GM12878 (cell line): Measurements from ENCODE around the gene IGSF23. TPM values are rescaled to one million over a fixed set of nuclear protein-coding genes. Genes with fewer than 3 reads are reported as not detected.

Experiments
- ATAC-seq: fragments of 200-7000 bp; cut with Tn5 transposase; 3 replicates; pipeline ENCODE4 v1.9.1; 2020; ENCODE audit warnings: mild to moderate bottlenecking, moderate library complexity
- BruUV-seq: library from RNA; stranded (reverse); fragments of 400-500 nt; replicated peaks from 2 replicates; lab custom pipeline; 2021; lab: Mats Ljungman, UMichigan
- CTCF ChIA-PET: fragments of 300-600 bp; sonication (Branson Sonifier 250); formaldehyde crosslinking; extraction: SDS; loops from one replicate; lab custom pipeline; 2021; ENCODE audit warnings: inconsistent platforms; lab: Yijun Ruan, JAX
- POLR2A ChIA-PET: fragments of 350-600 bp; formaldehyde crosslinking; extraction: SDS; loops from one replicate; lab custom pipeline; 2021; ENCODE audit warnings: inconsistent platforms; lab: Charles Lee
- RAD21 ChIA-PET: fragments of 300-600 bp; sonication (Branson Sonifier 250); formaldehyde crosslinking; loops from one replicate; lab custom pipeline; 2023; ENCODE audit warnings: antibody characterized with exemption; ENCODE audit not compliant: unreplicated experiment; lab: Charles Lee
- SMC1A ChIA-PET: fragments of 300-600 bp; sonication (Branson Sonifier 250); formaldehyde crosslinking; loops from one replicate; lab custom pipeline; 2023; ENCODE audit not compliant: unreplicated experiment, uncharacterized antibody; lab: Charles Lee
- DNase-seq: peaks from one replicate; pipeline ENCODE4 v3.0.0-alpha.2; 2011; ENCODE audit warnings: low read depth, low spot score
- FAIRE-seq: peaks from 3 replicates; lab custom pipeline; 2011; peaks lifted over from hg19 to GRCh38; lab: Jason Lieb, UNC
- H2AFZ ChIP-seq: 2 replicates; pipeline ENCODE4 v1.6.0; 2011; ENCODE audit warnings: low read depth, low read length, control low read depth; ENCODE audit not compliant: control insufficient read depth
- H3K27ac ChIP-seq: 2 replicates; pipeline ENCODE4 v1.5.1; 2011; ENCODE audit warnings: control low read depth; ENCODE audit not compliant: control insufficient read depth, insufficient read depth
- H3K27me3 ChIP-seq, 2 experiments: replicated peaks in 1 of 2; 2 replicates each; pipeline versions ENCODE4 v1.6.0 to v1.6.1; 2011; ENCODE audit warnings: low read length in 1 of 2; ENCODE audit not compliant: control insufficient read depth in 2 of 2, insufficient read depth in 2 of 2
- H3K36me3 ChIP-seq, 2 experiments: 2 replicates each; pipeline ENCODE4 v1.5.1; 2011; ENCODE audit warnings: low read length in 1 of 2; ENCODE audit not compliant: control insufficient read depth in 2 of 2, insufficient read depth in 2 of 2
- H3K4me1 ChIP-seq: 2 replicates; pipeline ENCODE4 v1.6.1; 2011; ENCODE audit warnings: mild to moderate bottlenecking, low read length, moderate library complexity, mixed read lengths; ENCODE audit not compliant: control insufficient read depth, insufficient read depth
- H3K4me2 ChIP-seq: 2 replicates; pipeline ENCODE4 v1.6.0; 2011; ENCODE audit warnings: control low read depth; ENCODE audit not compliant: control insufficient read depth, insufficient read depth
- H3K4me3 ChIP-seq: fragments of 200-600 bp; sonication (generic); 2 replicates; pipeline ENCODE4 v1.5.1; 2016
- H3K79me2 ChIP-seq: 2 replicates; pipeline ENCODE4 v1.6.0; 2011; ENCODE audit warnings: low read length; ENCODE audit not compliant: control insufficient read depth, insufficient read depth
- H3K9ac ChIP-seq: 2 replicates; pipeline ENCODE4 v1.8.0; 2011; ENCODE audit warnings: low read length, control low read depth, mixed read lengths; ENCODE audit not compliant: control insufficient read depth, insufficient read depth
- H3K9me3 ChIP-seq: replicated peaks from 3 replicates; pipeline ENCODE4 v1.5.1; 2011; ENCODE audit warnings: mild to moderate bottlenecking, low read length; ENCODE audit not compliant: control insufficient read depth, insufficient read depth
- H4K20me1 ChIP-seq: 2 replicates; pipeline ENCODE4 v1.6.0; 2011; ENCODE audit not compliant: control insufficient read depth, insufficient read depth
- CBX5 ChIP-seq: sonication (generic); IDR thresholded peaks from 2 replicates; pipeline ENCODE4 v1.6.1; 2016; ENCODE audit warnings: low read depth, moderate library complexity, mild to moderate bottlenecking, inconsistent platforms
- CUX1 ChIP-seq: IDR thresholded peaks from 2 replicates; pipeline ENCODE4 v1.6.1; 2012; ENCODE audit warnings: improper control_type of control experiment, low read depth, low read length; ENCODE audit not compliant: insufficient replicate concordance
- MYC ChIP-seq: IDR thresholded peaks from 2 replicates; pipeline ENCODE4 v1.6.1; 2011; ENCODE audit warnings: mild to moderate bottlenecking, low read length, moderate library complexity, inconsistent platforms; ENCODE audit not compliant: insufficient read depth, insufficient replicate concordance, insufficient read length, severe bottlenecking
- NBN ChIP-seq: fragments of 450-650 bp; IDR thresholded peaks from 2 replicates; pipeline ENCODE4 v1.6.1; 2016
- NFXL1 ChIP-seq: fragments of 450-650 bp; IDR thresholded peaks from 2 replicates; pipeline ENCODE4 v1.6.1; 2017; ENCODE audit warnings: antibody characterized with exemption, mild to moderate bottlenecking, borderline replicate concordance
- POLR2A ChIP-seq: IDR thresholded peaks from 2 replicates; pipeline ENCODE4 v1.6.1; 2011; ENCODE audit warnings: low read depth, mild to moderate bottlenecking, low read length
- SIX5 ChIP-seq: IDR thresholded peaks from 2 replicates; pipeline ENCODE4 v1.6.1; 2011; ENCODE audit warnings: mild to moderate bottlenecking, low read depth, low read length, moderate library complexity; ENCODE audit not compliant: severe bottlenecking
- SMARCA5 ChIP-seq: fragments of 450-650 bp; IDR thresholded peaks from 2 replicates; pipeline ENCODE4 v1.6.1; 2017; ENCODE audit warnings: mild to moderate bottlenecking
- SMC3 ChIP-seq: IDR thresholded peaks from 2 replicates; pipeline ENCODE4 v1.6.1; 2011; ENCODE audit warnings: low read length, improper control_type of control experiment, borderline replicate concordance
- YY1 ChIP-seq: IDR thresholded peaks from 2 replicates; pipeline ENCODE4 v1.6.1; 2011; ENCODE audit warnings: low read depth, mild to moderate bottlenecking, low read length
- ZNF622 ChIP-seq: fragments of 450-650 bp; IDR thresholded peaks from 2 replicates; pipeline ENCODE4 v1.6.1; 2017; ENCODE audit warnings: mild to moderate bottlenecking, inconsistent platforms
- WGBS: methylation state at CpG from one replicate; pipeline ENCODE4 v1.1.6; 2016; ENCODE audit warnings: low lambda C conversion rate; ENCODE audit not compliant: insufficient replicate concordance, insufficient coverage; ENCODE audit errors: missing lambda C conversion rate; 5-methylcytosine and 5-hydroxymethylcytosine counted together
- in situ Hi-C: fragments of 300-500 bp; cut with MboI; formaldehyde crosslinking; loops from 9 replicates; pipeline ENCODE4 v1.14.3; 2018; ENCODE audit warnings: mixed read lengths
- intact Hi-C: fragments of 100-400 bp; cut with micrococcal nuclease; formaldehyde crosslinking; loops from one replicate; pipeline ENCODE4 v1.14.2; 2022; ENCODE audit not compliant: unreplicated experiment
- polyA plus RNA-seq, 11 experiments: library from polyadenylated mRNA; depleted of rRNA in 4 of 11; unstranded in 6 of 11; stranded (reverse) in 5 of 11; fragments of >200 nt; fragmentation: Nextera tagmentation in 4 of 11; fragmentation: Illumina TruSeq in 1 of 11; extraction: Ambion mirVana in 4 of 11; extraction: Trizol in 1 of 11; gene quantifications; 1 replicate in 1 of 11; 2 replicates in 10 of 11; pipeline versions ENCODE4 v1.2.1 to v1.2.3, GENCODE V29; 2011 to 2016; ENCODE audit warnings: inconsistent platforms in 2 of 11, missing spikeins in 2 of 11, low read depth in 1 of 11
- total RNA-seq, 4 experiments: library from RNA; depleted of rRNA in 3 of 4; stranded (reverse); fragments of >200 nt in 3 of 4; fragmentation: Illumina TruSeq in 1 of 4; extraction: Trizol in 1 of 4; gene quantifications; 2 replicates each; pipeline versions ENCODE4 v1.2.1 to v1.2.3, GENCODE V29; 2013 to 2021
- TF ChIP-seq, protein P1 (sequence below): fragments of 450-650 bp; formaldehyde crosslinking; IDR thresholded peaks from 2 replicates; pipeline ENCODE4 v1.4.0; 2022; ENCODE audit warnings: mild to moderate bottlenecking, moderate library complexity

Gene IGSF23
- total and polyA plus RNA-seq, 10 of the 15 experiments (the other 5 are each of a cell fraction or from before 2014, with no cell fraction given), result not detected

- no peak for FAIRE-seq
- no peaks in the 10 kb centered on the region for H3K9me3 ChIP-seq
- no peaks in the 10 kb centered on the region for H4K20me1 ChIP-seq
- RAD21 ChIA-PET, result no interaction called here
- TF ChIP-seq ZNF622 (no peak), NFXL1 (no peak), MYC (no peak), YY1 (no peak), NBN (no peak), SMC3 (no peak), CUX1 (no peak), SIX5 (no peak), CBX5 (no peak), SMARCA5 (no peak), POLR2A (no peak)
- TF ChIP-seq, protein P1, sequence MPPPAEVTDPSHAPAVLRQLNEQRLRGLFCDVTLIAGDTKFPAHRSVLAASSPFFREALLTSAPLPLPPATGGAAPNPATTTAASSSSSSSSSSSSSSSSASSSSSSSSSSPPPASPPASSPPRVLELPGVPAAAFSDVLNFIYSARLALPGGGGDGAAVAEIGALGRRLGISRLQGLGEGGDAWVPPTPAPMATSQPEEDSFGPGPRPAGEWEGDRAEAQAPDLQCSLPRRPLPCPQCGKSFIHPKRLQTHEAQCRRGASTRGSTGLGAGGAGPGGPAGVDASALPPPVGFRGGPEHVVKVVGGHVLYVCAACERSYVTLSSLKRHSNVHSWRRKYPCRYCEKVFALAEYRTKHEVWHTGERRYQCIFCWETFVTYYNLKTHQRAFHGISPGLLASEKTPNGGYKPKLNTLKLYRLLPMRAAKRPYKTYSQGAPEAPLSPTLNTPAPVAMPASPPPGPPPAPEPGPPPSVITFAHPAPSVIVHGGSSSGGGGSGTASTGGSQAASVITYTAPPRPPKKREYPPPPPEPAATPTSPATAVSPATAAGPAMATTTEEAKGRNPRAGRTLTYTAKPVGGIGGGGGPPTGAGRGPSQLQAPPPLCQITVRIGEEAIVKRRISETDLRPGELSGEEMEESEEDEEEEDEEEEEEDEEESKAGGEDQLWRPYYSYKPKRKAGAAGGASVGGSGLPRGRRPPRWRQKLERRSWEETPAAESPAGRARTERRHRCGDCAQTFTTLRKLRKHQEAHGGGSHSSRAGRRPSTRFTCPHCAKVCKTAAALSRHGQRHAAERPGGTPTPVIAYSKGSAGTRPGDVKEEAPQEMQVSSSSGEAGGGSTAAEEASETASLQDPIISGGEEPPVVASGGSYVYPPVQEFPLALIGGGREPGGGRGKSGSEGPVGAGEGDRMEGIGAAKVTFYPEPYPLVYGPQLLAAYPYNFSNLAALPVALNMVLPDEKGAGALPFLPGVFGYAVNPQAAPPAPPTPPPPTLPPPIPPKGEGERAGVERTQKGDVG, result no peak
- TF ChIP-seq, all 136 proteins: peak for 0
- intact Hi-C loops (no loop called here), in situ Hi-C loops (no loop called here)
- H3K79me2 ChIP-seq, result no peaks in the 10 kb centered on the region
- H3K4me2 ChIP-seq, result no peak overlapping the region
- ChIA-PET SMC1A (no interaction called here), CTCF (interaction anchor here (1.0 kb wide), 1 partner anchor 28 kb away, joined by 4 read pairs; no protein-coding TSS in a partner anchor), POLR2A (no interaction called here)
- no peaks in the 10 kb centered on the region for H3K36me3 ChIP-seq
- no peak overlapping the region for H3K4me3 ChIP-seq
- H2AFZ ChIP-seq, result no peak overlapping the region
- DNase-seq, result no peak
- no peak overlapping the region for H3K9ac ChIP-seq
- H3K27me3 ChIP-seq, result no peaks in the 10 kb centered on the region
- H3K4me1 ChIP-seq, result no peaks in the 10 kb centered on the region
- BruUV-seq, result no TSS peak
- no peak for ATAC-seq
- WGBS, result 46% methylated on average over 6 of the region's 6 CpGs
- no peak overlapping the region for H3K27ac ChIP-seq
Measured at GRCh38 chr19:44604241-44604640, 9.1 kb upstream of the IGSF23 start.
